Pons (tissue), 1 donor: ENCODE data around the gene WFIKKN2.

Experiments
- DNase-seq: peaks from one replicate; pipeline ENCODE4 v3.0.0-alpha.2; 2016; ENCODE audit warnings: low spot score

The WFIKKN2 gene

DNA sequence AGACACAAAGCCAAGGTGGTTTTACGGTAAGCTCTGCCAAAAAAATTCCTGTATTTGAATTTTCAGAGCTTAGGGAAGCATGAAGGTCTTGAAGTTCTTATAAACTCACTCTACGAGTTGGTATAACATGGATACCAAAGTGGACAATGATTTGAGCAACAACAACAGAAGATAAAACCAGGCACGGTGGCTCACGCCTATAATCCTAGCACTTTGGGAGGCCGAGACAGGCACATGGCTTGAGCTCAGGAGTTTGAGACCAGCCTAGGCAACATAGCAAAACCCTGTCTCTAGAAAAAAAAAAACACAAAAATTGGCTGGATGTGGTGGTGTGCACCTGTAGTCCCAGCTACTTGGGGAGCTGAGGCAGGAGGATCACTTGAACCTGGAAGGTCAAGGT is 43.7 kb downstream of the WFIKKN2 start:
- no peak for DNase-seq

DNA sequence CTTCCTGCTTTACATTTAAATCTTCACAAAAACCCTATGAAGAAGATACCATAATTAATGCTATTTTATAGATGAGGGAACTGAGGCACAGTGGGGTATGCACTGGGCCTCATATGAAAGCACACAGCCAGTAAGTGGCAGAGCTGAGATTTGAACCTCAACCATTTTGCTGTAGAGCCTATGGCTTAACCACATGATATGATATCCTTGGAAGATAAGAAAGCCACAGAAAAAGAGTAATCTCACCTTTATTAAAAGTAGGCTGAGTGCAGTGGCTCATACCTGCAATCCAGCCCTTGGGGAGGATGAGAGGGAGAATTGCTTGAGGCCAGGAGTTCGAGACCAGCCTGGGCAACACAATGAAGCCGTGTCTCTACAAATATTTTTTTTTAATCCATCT is 45.8 kb downstream of the WFIKKN2 start:
- DNase-seq = no peak

DNA sequence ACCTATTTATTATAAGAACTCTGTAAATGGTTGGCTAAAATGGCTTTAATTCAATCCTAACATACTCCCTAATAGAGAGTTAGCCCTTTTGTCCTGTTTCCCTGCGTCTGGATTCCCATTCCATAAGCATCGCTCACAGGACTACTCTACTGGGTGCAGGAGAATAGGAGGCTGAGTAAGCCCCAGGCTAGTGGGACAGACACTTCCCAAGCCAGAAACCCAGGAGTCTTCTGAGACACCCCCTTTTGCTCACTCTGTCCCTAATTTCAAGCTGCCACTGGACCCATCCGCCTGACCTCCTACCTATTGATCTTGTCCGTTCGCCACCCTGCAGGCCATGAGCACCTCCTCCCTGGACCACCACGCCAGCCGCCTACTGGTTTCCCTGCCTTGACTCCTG is 47.5 kb downstream of the WFIKKN2 start:
- DNase-seq = no peak

- DNase-seq = peak; percentile 20
These were observed 48.6 kb downstream of the WFIKKN2 start for GRCh38 chr17:50883850-50884438.

- no peak for DNase-seq
These were observed 49.3 kb downstream of the WFIKKN2 start for GRCh38 chr17:50884439-50885311.

DNA sequence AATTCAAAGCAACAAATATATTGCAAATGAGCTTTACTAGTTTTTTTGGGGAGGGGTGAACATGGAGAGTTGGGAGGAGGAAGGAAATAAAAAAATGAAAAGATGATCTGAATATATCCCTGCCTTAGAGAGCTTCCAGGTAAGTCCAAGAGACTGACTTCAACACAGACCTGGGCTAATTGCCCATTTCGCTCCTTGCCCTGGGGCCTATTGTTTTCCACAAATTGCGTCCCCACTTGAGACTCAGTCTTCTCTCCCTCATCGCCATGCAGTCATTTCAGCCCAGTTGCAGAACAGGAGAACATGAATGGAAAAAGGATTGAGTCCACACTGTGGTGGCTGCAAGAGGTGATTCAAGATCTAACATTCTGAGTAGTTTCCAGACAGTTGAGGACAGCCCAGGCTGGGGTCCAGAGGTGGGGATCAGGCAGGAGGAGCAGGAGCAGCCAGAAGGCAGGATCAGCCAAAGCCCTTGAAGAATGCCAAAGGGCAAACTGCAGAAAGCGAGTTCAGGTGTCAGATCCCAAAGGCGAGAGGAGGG is 52.4 kb downstream of the WFIKKN2 start:
- DNase-seq = no peak

DNA sequence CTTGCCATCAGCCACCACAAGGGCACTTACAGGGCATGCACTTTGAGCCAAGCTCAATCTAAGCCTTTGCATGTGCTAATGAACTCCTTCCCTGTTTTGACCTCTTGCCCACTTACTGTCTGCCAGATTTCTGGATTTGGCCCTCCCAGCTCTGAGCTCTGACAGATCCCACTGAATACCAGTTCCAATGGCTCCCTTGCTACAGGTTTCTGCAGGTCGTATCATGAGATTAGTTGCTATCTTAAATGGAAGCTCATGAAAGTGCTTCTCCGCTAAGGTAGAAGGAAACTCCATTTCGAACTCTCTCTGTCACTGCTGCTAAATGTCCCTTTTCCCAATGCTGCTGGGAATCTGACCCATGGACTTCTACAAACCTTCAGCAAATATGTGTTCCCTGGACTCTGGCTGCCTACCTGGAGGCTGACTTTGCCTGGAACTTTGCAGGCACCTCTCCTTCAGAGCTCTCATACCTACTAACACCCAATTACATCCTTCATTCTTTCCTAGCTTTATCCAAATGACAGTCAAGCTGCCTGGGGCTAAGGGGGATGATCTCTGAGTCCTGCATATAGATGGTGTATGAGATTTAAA is 54.2 kb downstream of the WFIKKN2 start:
- DNase-seq = no peak

- no peak for DNase-seq
These were observed 55.5 kb downstream of the WFIKKN2 start for GRCh38 chr17:50890675-50891516.

DNA sequence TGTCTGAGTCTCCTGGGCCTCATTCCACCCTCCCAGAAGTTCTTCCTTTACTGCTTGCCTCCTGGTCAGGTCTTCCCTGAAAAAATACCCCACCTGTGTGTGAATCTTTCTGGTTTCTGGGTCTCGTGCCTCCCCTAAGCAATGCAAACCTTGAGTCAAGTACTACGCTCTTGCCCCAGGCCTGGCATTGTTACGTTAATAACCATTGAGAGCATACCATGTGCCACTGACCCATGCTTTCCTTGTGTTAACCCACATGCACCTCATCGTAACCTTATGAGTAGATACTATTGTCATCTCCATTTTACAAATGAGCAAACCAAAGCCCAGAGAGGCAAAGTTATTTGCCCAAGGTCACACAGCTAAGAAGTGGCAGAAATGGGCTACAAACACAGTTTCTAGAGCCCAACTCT is 56.2 kb downstream of the WFIKKN2 start:
- DNase-seq = no peak
